GM18868 (cell line): ENCODE results near the gene CEBPE.
"Not testable (repeated sequence)": the region's sequence is repeated elsewhere in the genome, so short reads cannot be mapped to it uniquely, and the experiment has no call there.

Source experiments
- ATAC-seq: cut with Tn5 transposase; IDR thresholded peaks from one replicate; pipeline ENCODE4 v1.9.1; 2021; ENCODE audit warnings: mild to moderate bottlenecking, moderate library complexity; ENCODE audit not compliant: unreplicated experiment

Gene CEBPE

DNA sequence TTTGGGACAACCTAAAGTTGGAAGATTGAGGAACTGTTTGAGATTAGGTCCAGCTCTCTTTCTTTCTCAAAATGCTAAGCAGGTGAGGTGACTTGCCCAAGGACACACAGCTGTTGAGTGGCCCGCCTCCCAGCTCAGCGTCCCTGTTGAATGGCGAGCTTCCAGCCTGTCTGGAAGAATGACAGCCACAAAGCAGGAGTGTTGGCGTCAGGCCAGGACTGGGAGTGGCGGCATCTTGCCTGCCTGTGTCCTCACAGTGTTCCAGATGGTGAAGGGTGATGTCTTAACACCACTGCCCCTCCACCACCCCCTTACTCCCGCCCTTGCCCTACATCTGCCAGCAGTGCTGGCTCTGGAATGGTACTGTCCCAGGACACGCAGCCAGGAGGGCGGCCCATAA, 4.4 kb upstream of the CEBPE start:
- no peak for ATAC-seq

- ATAC-seq: no peak
Measured at GRCh38 chr14:23122086-23122485, 3.0 kb upstream of the CEBPE start.

GRCh38 chr14:23121361-23121771, 2.3 kb upstream of the CEBPE start:
- ATAC-seq: peak; percentile 55

GRCh38 chr14:23120541-23121251, 1.6 kb upstream of the CEBPE start:
- peak; percentile 77 for ATAC-seq

DNA sequence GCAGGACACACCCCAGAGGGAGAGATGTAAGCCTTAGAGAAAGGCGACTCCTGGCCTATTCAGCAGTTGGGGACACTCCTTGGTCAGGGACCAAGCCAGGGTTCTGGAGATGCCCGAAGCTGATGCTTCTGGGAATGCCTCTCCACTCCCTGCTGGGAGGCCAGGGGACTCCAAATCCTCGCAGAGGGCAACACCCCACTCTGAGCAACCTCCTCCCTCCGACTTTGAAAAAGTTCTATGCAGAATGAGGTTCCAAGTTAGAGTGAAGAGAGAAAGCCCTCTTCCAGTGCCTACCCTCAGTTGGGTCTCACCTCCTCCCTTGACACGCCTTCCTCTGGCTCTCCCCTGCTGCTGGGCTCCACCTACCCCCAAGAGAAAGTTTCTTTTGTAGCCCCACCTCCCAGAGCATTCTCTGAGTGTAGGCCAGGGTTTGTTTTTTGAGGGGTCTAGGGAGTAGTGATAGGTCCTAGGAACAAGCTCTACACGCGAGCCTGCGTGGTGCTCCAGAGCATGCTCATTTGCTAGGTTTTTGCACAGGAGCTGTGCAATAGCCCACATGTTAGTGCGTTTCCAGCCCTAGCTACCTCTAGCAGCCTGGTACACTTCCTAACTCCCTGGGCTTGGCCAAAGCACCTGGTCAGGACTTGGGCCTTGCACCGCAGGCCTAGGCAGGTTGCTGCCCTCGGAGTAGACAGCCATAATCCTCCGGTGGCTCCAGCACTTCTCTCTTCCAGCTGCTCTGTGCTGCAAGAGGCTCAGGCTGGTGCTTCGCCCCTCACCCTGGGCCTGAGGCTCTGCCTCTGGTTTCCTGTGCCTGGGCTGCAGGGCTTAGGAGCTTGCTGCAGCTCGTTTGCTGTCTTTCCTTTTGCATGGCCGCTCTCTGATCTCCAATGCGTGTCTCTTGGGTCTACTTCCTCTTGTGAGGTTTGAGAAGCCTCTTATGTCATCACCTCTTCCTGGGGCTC, 590 bp upstream of the CEBPE start:
- ATAC-seq: no peak

DNA sequence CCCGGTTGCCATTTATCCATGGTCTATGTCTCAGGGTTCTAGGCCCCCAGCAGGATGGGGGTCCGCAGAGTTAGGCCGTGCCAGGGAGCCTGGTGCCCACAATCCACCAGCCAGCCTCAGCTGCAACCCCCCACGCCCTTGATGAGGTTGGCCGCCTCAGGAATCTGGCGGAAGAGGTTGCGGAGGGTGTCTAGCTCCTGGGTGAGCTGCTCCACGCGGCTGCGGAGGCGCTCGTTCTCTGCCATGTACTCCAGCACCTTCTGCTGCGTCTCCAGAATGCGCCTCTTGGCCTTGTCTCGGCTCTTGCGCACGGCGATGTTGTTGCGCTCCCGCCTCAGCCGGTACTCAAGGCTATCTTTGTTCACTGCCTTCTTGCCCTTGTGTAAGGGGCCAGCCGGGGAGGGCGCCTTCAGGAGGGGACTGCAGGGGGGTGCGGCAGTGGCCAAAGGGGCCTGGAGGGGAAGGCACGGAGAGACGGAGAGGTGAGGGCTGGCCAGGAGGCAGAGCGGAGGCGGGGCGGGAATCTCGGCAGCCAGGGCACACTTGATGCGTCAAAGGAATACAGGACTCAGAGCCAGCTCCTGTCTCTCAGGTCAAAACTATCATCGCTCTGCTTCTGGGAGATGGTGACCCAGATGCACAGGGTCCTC, 1.6 kb downstream of the CEBPE start:
- no peak for ATAC-seq

DNA sequence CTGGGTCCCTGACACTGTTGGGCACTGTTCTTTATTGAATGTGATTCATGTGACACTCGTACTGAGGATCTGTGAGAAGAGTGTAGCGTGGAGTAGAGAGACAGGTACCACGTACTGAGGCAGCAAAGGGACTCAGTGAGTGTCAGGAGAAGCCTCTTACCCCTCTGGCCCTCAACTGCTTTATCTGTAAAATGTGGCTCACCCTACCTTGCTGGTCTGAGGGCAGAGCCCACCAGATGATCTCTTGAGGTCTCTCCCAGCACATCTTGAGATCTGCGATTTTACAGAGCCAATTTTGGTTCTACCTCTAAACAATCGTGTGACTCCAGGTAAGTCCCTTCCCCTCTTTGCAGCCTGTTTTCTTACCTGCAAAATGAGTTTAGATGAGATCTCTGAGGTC, 3.1 kb downstream of the CEBPE start:
- ATAC-seq: no peak

GRCh38 chr14:23115039-23115731, 3.9 kb downstream of the CEBPE start:
- ATAC-seq: no peak

GRCh38 chr14:23114669-23115038, 4.4 kb downstream of the CEBPE start:
- no peak for ATAC-seq

GRCh38 chr14:23114120-23114458, 5.0 kb downstream of the CEBPE start:
- no peak for ATAC-seq

- no peak for ATAC-seq
Measured at GRCh38 chr14:23113431-23114119, 5.5 kb downstream of the CEBPE start.

DNA sequence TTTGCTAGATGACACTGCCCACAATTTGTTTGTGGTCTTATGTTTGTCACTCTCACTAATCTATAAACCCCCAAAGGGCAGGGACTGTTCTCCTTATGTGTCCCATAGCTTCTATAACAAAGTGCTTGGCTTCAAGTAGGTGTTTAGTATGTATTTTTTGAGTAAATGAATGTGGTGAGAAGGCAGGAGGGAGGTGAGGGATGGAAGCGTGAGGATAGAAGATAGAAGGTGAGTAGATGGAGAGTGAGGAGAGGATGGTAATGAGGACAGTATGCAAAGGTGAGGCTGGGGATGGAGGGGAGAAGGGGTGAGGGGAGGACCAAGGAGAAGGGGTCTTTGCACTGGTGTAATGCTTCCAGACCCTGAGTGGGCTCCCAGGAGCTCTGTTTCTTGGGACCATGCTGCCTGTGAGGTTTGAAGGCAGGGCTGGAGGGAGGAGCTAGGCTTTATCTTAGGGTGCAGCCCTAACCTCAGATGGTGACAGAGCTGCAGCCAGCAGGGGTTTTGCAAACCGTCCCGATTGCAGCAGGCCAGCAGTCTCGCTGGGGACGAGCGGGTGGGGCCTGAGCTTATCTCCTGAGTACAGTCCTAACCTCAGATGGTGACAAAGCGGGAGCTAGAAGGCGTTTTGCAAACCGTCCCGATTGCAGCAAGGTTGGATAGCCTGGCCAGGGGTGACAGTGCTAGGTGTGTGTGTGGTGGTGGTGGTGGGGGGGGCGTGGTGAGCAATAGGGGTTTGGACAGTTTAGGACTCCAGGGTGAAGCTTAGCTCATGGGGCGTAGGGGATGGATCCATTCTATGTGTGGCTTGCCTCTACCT, 6.5 kb downstream of the CEBPE start:
- ATAC-seq: no peak

DNA sequence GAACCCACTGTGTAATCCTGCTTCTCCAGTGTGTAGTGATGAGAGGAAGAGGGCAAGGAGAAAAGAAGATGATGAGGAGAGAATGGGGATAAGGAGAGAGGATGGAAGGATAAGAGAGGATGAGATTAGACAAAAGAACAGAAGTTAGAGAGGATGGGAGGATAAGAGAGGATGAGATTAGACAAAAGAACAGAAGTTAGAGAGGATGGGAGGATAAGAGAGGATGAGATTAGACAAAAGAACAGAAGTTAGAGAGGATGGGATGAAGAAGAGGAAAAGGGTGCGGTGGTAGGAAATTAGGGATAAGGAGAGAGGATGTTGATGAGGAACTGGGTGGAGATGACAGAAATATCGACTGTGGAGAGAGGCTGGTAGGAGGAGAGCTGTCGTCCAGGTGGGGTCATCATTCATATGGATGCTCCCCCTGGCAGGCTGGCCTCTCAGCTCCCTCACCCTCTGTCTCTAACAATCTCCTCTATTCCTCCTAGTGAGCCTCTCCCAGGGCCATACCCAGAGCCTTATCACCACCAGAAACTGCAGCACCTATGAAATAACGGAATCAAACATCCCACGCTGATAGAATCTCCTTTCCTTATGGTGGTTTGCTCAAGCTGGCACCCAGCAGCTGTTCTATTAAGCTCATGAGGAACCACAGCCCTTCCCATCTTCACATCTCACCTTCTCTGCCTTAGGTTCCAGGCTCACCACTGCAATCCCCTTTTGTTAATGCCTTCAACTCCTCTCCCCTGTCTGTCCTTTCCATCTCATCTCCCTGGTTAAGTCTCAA, 8.3 kb downstream of the CEBPE start:
- no peak for ATAC-seq

GRCh38 chr14:23109769-23110168, 9.3 kb downstream of the CEBPE start:
- no peak for ATAC-seq

- ATAC-seq: not testable (repeated sequence)
Measured at GRCh38 chr14:23108169-23108568, 10.9 kb downstream of the CEBPE start.

DNA sequence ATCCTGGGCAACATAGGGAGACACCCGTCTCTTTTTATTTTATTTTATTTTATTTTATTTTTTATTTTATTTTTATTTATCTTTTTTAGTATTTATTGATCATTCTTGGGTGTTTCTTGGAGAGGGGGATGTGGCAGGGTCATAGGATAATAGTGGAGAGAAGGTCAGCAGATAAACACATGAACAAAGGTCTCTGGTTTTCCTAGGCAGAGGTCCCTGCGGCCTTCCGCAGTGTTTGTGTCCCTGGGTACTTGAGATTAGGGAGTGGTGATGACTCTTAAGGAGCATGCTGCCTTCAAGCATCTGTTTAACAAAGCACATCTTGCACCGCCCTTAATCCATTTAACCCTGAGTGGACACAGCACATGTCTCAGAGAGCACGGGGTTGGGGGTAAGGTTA, 11.4 kb downstream of the CEBPE start:
- ATAC-seq: not testable (repeated sequence)

DNA sequence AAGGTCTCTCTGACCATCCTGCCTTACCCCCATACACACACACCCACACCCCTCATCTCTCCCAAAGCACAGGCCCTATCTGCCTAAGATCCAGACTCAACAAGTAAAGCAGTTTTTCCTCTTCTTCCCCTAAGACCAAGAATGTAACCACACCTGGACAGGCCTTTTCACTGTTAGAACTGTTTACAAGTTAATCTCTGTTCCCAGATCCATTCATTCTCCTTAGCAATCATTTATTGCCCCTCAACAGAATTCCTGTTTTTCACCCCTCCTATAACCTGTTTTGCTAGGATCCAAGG, 12.4 kb downstream of the CEBPE start:
- no peak for ATAC-seq

DNA sequence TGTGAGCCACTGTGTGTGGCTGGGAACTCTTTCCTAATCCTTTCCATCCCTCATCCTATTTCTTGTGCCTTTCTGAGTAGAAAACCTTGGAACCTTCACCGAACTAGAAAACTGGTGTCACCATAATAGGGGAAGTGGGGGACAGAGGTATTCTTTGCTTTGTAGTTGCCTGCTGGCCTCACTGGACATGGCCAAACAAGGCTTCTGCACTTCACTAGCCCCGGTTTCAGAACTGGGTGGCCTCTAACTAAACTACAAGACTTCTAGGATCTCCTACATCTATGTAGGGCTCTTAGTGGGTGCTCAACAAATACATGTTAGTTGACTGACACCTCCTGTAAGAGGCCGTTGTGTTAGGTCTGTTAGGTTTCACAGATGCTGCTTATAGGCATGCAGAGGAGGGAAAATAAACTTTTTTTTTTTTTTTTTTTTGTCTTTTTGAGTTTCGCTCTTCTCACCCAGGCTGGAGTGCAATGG, 13.7 kb downstream of the CEBPE start:
- no peak for ATAC-seq
